ENCODE measurements around the gene PFN1.

Gene PFN1

DNA sequence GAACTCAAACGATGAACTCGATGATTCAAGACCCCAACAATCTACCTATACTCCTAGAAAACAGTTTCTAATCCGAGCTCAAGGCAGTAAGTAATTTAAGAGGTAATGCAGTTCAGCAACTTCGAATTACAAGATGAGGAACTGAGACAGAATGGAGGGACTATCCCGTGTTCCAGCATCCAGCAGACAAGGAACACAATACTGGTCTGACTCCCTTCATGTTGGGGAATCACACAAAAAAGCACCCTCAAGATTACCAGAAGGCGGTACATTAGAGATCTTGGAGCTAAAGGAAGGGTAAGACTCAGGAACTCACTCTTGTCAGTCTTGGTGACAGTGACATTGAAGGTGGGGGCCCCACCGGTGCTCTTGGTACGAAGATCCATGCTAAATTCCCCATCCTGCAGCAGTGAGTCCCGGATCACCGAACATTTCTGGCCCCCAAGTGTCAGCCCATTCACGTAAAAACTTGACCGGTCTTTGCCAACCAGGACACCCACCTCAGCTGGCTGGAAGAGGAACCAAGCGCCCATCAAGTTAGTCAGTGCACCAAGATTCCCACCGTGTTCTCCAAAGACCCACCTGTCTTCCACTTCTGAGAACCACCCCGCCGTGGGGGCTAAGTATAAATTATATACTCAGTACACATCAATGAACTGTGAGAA is 1.9 kb downstream of the PFN1 start:
- Histone ChIP-seq H3K36me3 (ENCODE audit: control insufficient read depth, insufficient read depth, low read length) (peaks cover 17% of the 10 kb centered on the region), H3K9ac (ENCODE audit: low read length) (peak overlapping the region; percentile 84), H3K4ac (ENCODE audit: low read depth, low read length) (no peak overlapping the region), H2BK15ac (replicated peaks; ENCODE audit: low read depth) (no peak overlapping the region), H3K56ac (ENCODE audit: low read length) (peak overlapping the region; percentile 88), H3K23ac (ENCODE audit: low read length) (no peak overlapping the region), H4K5ac (ENCODE audit: low read length) (no peak overlapping the region), H3K27ac (ENCODE audit: low read depth, low read length) (peak overlapping the region; percentile 84), H3K27me3 (ENCODE audit: insufficient read depth, low read length, poor library complexity) (no peaks in the 10 kb centered on the region), H3K4me2 (ENCODE audit: low read length) (peak overlapping the region; percentile 97), H3K79me1 (ENCODE audit: low read length) (peaks cover 15% of the 10 kb centered on the region), H2BK120ac (ENCODE audit: low read depth, low read length) (no peak overlapping the region), H2AK5ac (ENCODE audit: low read length) (no peak overlapping the region), H2BK5ac (ENCODE audit: low read length) (no peak overlapping the region), H3K4me1 (ENCODE audit: control insufficient read depth, low read depth, low read length) (peaks cover 10% of the 10 kb centered on the region), H3K79me2 (ENCODE audit: control insufficient read depth, insufficient read depth, low read length) (peaks cover 54% of the 10 kb centered on the region), H3K4me3 (ENCODE audit: low read length) (peak overlapping the region; percentile 90), H4K8ac (ENCODE audit: low read depth, low read length) (no peak overlapping the region), H3K18ac (ENCODE audit: low read length) (no peak overlapping the region)
- WGBS (ENCODE audit: extremely low coverage, insufficient coverage, low lambda C conversion rate), result no CpG with 5 or more reads among the region's 16 CpGs
- no peak for DNase-seq

DNA sequence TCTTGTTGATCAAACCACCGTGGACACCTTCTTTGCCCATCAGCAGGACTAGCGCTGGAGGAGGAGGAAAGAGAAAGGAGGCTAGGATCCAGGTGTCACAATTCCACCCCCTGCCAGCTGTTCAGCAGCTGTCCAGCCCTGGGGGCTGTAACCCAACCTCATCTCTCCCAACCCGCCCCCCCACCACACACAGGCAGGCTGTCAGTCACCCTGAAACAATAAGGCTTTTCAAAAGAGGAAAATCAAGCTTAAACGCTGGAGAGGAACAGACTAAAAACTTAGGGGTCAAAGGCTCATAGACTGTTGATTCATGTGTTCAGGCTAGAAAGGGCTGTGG is 2.4 kb downstream of the PFN1 start:
- Histone ChIP-seq H4K5ac (ENCODE audit: low read length) (no peak overlapping the region), H2BK120ac (ENCODE audit: low read depth, low read length) (no peak overlapping the region), H3K79me1 (ENCODE audit: low read length) (peaks cover 16% of the 10 kb centered on the region), H3K27me3 (ENCODE audit: insufficient read depth, low read length, poor library complexity) (no peaks in the 10 kb centered on the region), H3K4me1 (ENCODE audit: control insufficient read depth, low read depth, low read length) (peaks cover 5% of the 10 kb centered on the region), H3K4me2 (ENCODE audit: low read length) (peak overlapping the region; percentile 97), H4K8ac (ENCODE audit: low read depth, low read length) (no peak overlapping the region), H3K4me3 (ENCODE audit: low read length) (peak overlapping the region; percentile 90), H3K27ac (ENCODE audit: low read depth, low read length) (peak overlapping the region; percentile 26), H3K23ac (ENCODE audit: low read length) (no peak overlapping the region), H2BK15ac (replicated peaks; ENCODE audit: low read depth) (no peak overlapping the region), H3K36me3 (ENCODE audit: control insufficient read depth, insufficient read depth, low read length) (peaks cover 17% of the 10 kb centered on the region), H3K56ac (ENCODE audit: low read length) (peak overlapping the region; percentile 88), H3K9ac (ENCODE audit: low read length) (peak overlapping the region; percentile 84), H3K4ac (ENCODE audit: low read depth, low read length) (no peak overlapping the region), H3K79me2 (ENCODE audit: control insufficient read depth, insufficient read depth, low read length) (peaks cover 60% of the 10 kb centered on the region), H2BK5ac (ENCODE audit: low read length) (no peak overlapping the region), H2AK5ac (ENCODE audit: low read length) (no peak overlapping the region), H3K18ac (ENCODE audit: low read length) (no peak overlapping the region)
- WGBS (ENCODE audit: extremely low coverage, insufficient coverage, low lambda C conversion rate), result no CpG with 5 or more reads among the region's 4 CpGs
- no peak for DNase-seq

DNA sequence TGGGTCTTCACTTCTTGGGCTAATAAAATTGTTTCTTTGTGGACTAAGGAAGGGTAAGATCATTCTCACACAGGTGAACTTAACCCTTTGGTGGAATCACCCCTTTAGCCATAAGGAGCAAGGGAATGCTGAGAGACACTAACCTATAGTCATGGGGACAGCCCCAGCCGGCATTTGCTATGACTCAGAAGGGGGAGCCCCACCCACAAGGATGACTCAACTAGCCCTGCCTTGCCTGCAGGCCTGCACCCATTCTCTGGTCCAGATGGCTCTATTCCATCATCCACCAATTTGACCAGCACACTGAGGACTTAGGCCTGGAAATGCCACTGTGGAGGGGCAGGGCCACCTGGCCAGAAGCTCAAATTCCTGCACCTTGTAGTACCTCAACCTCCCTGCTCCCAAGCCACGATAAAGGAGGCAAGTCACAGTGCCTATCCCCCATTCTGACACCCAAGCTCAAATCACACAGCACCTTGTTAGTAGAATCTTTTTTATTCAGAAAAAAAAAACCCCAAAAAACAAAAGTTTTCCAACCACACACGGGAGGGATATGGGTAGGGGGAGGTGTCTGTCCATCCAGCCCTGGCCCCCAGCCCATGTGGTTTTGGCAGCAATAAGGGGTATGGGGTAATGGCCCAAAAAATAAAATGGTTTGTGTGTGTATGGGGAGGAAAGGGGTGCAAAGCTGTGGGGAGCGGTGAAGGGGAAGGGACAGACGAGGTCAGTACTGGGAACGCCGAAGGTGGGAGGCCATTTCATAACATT is 3.0 kb downstream of the PFN1 start:
- Histone ChIP-seq H2BK5ac (ENCODE audit: low read length) (no peak overlapping the region), H3K4me3 (ENCODE audit: low read length) (no peak overlapping the region), H3K27me3 (ENCODE audit: insufficient read depth, low read length, poor library complexity) (no peaks in the 10 kb centered on the region), H3K9ac (ENCODE audit: low read length) (peak overlapping the region; percentile 84), H3K79me2 (ENCODE audit: control insufficient read depth, insufficient read depth, low read length) (peaks cover 62% of the 10 kb centered on the region), H3K4me2 (ENCODE audit: low read length) (peak overlapping the region; percentile 16), H3K23ac (ENCODE audit: low read length) (no peak overlapping the region), H3K56ac (ENCODE audit: low read length) (peak overlapping the region; percentile 47), H3K4ac (ENCODE audit: low read depth, low read length) (no peak overlapping the region), H3K36me3 (ENCODE audit: control insufficient read depth, insufficient read depth, low read length) (peaks cover 17% of the 10 kb centered on the region), H2BK15ac (replicated peaks; ENCODE audit: low read depth) (no peak overlapping the region), H2AK5ac (ENCODE audit: low read length) (no peak overlapping the region), H4K5ac (ENCODE audit: low read length) (no peak overlapping the region), H2BK120ac (ENCODE audit: low read depth, low read length) (no peak overlapping the region), H3K4me1 (ENCODE audit: control insufficient read depth, low read depth, low read length) (peaks cover 4% of the 10 kb centered on the region), H4K8ac (ENCODE audit: low read depth, low read length) (no peak overlapping the region), H3K79me1 (ENCODE audit: low read length) (peaks cover 16% of the 10 kb centered on the region), H3K27ac (ENCODE audit: low read depth, low read length) (peak overlapping the region; percentile 26), H3K18ac (ENCODE audit: low read length) (no peak overlapping the region)
- WGBS (ENCODE audit: extremely low coverage, insufficient coverage, low lambda C conversion rate), result no CpG with 5 or more reads among the region's 7 CpGs
- DNase-seq, result peak; percentile 86

DNA sequence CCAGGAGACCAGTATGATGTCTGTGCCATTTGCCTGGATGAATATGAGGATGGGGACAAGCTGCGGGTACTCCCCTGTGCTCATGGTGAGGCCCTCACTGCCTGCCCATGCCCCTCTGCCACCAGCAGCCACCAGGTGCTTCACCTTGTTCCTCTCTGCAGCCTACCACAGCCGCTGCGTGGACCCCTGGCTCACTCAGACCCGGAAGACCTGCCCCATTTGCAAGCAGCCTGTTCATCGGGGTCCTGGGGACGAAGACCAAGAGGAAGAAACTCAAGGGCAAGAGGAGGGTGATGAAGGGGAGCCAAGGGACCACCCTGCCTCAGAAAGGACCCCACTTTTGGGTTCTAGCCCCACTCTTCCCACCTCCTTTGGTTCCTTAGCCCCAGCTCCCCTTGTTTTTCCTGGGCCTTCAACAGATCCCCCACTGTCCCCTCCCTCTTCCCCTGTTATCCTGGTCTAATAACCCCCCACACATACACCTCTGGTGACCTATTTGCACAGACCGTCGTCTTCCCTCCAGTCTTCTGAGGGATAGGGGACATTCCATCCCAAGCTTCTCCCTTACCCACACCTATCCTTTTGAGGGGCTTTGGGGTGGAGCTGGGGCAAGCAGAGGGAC is 3.7 kb downstream of the PFN1 start:
- Histone ChIP-seq H4K8ac (ENCODE audit: low read depth, low read length) (no peak overlapping the region), H3K4me3 (ENCODE audit: low read length) (no peak overlapping the region), H3K79me1 (ENCODE audit: low read length) (peaks cover 16% of the 10 kb centered on the region), H3K4me2 (ENCODE audit: low read length) (no peak overlapping the region), H3K36me3 (ENCODE audit: control insufficient read depth, insufficient read depth, low read length) (peaks cover 17% of the 10 kb centered on the region), H2BK15ac (replicated peaks; ENCODE audit: low read depth) (no peak overlapping the region), H3K27ac (ENCODE audit: low read depth, low read length) (no peak overlapping the region), H3K56ac (ENCODE audit: low read length) (peak overlapping the region; percentile 47), H3K23ac (ENCODE audit: low read length) (no peak overlapping the region), H2AK5ac (ENCODE audit: low read length) (no peak overlapping the region), H3K27me3 (ENCODE audit: insufficient read depth, low read length, poor library complexity) (no peaks in the 10 kb centered on the region), H2BK120ac (ENCODE audit: low read depth, low read length) (no peak overlapping the region), H3K9ac (ENCODE audit: low read length) (peak overlapping the region; percentile 12), H3K18ac (ENCODE audit: low read length) (no peak overlapping the region), H3K79me2 (ENCODE audit: control insufficient read depth, insufficient read depth, low read length) (peaks cover 62% of the 10 kb centered on the region), H4K5ac (ENCODE audit: low read length) (no peak overlapping the region), H2BK5ac (ENCODE audit: low read length) (no peak overlapping the region), H3K4me1 (ENCODE audit: control insufficient read depth, low read depth, low read length) (peaks cover 4% of the 10 kb centered on the region), H3K4ac (ENCODE audit: low read depth, low read length) (no peak overlapping the region)
- WGBS (ENCODE audit: extremely low coverage, insufficient coverage, low lambda C conversion rate), result no CpG with 5 or more reads among the region's 8 CpGs
- no peak for DNase-seq

DNA sequence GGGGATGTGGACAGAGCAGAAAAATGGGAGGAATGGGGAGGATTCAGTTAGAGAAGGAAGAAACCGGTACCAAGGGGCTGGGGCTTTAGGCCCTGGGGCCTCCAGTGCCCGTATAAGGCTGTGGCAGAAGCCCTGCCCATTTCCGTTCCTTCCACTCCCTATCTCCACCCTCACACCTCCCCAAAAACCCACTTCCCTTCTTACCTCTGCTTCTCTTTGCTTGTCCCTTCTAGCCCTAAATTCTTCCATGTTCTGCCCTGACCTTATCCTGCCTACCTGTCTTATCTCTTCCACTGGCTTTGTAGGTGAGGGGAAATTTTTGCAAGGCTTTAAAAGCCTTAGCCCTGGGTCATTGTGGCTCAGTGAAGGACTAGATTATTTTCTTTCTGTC is 4.2 kb downstream of the PFN1 start:
- H2AK5ac ChIP-seq (ENCODE audit: low read length), result no peak overlapping the region
- no peak overlapping the region for H3K18ac ChIP-seq (ENCODE audit: low read length)
- no peak overlapping the region for H3K4me2 ChIP-seq (ENCODE audit: low read length)
- no CpG with 5 or more reads among the region's 3 CpGs for WGBS (ENCODE audit: extremely low coverage, insufficient coverage, low lambda C conversion rate)
- H3K27ac ChIP-seq (ENCODE audit: low read depth, low read length), result no peak overlapping the region
- DNase-seq, result peak; percentile 27
- H3K27me3 ChIP-seq (ENCODE audit: insufficient read depth, low read length, poor library complexity), result no peaks in the 10 kb centered on the region
- peak overlapping the region; percentile 12 for H3K9ac ChIP-seq (ENCODE audit: low read length)
- H4K5ac ChIP-seq (ENCODE audit: low read length), result no peak overlapping the region
- H2BK5ac ChIP-seq (ENCODE audit: low read length), result no peak overlapping the region
- H3K23ac ChIP-seq (ENCODE audit: low read length), result no peak overlapping the region
- H3K4ac ChIP-seq (ENCODE audit: low read depth, low read length), result no peak overlapping the region
- H4K8ac ChIP-seq (ENCODE audit: low read depth, low read length), result no peak overlapping the region
- peak overlapping the region; percentile 47 for H3K56ac ChIP-seq (ENCODE audit: low read length)
- no peak overlapping the region for H3K4me3 ChIP-seq (ENCODE audit: low read length)
- no peak overlapping the region for H2BK15ac ChIP-seq (replicated peaks; ENCODE audit: low read depth)
- peaks cover 17% of the 10 kb centered on the region for H3K36me3 ChIP-seq (ENCODE audit: control insufficient read depth, insufficient read depth, low read length)
- H3K79me2 ChIP-seq (ENCODE audit: control insufficient read depth, insufficient read depth, low read length), result peaks cover 63% of the 10 kb centered on the region
- H2BK120ac ChIP-seq (ENCODE audit: low read depth, low read length), result no peak overlapping the region
- H3K79me1 ChIP-seq (ENCODE audit: low read length), result peaks cover 16% of the 10 kb centered on the region
- H3K4me1 ChIP-seq (ENCODE audit: control insufficient read depth, low read depth, low read length), result peaks cover 4% of the 10 kb centered on the region
